HL-60/S4 treated with retinoic acid at 250 ng/mL for 4 days and 3 days (cell line): ENCODE measurements around the gene DENND1B.
"Not testable (repeated sequence)": the region's sequence is repeated elsewhere in the genome, so short reads cannot be mapped to it uniquely, and the experiment has no call there.

Source experiments
- in situ Hi-C: fragments of 300-500 bp; cut with MboI; formaldehyde crosslinking; loops from 2 replicates; pipeline ENCODE4 v1.7.0; 2022; ENCODE audit warnings: low sequenced_read_pairs

DENND1B gene

DNA sequence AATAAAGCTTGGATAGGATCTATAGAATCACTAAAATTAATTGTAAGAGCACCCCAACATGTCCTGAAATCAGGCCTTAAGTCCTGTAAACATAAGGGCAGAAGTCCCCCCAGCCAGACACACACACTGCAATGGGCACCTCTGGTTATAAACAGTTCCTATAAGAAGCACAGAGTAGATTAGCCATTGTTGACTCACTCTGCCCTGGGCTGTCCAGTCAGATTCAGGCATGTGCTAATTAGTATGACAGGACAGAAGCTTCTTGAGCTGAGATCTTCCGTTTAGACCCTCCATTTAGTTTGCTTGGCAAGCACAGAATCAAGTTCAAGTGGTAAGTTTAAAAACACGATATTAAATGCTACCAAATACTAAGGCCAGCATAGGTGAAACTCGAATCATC is 11.8 kb upstream of the DENND1B start:
- in situ Hi-C loops, result no loop called here

- in situ Hi-C loops, result no loop called here
Measured at GRCh38 chr1:197786280-197786679, 11.0 kb upstream of the DENND1B start.

DNA sequence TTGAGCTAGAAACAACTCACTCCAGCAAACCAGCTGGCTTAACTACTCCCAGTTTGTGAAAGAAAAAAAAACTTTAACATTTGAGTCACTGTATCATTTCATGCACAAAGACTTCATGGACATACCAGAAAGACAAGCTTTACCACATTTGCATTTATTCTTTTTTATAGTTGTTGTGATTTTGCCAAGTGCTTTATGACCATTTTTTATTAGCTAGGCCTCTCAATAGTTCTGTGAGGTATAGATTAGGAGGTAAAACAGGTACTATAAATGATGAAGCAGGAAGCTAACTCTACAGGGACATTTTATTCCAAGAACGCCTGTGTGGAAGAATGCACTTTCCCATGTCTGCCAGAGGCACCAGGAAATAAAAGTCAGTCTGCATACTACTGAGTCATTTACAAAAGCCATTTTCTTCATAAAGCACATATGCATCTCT is 8.2 kb upstream of the DENND1B start:
- in situ Hi-C loops, result no loop called here

- in situ Hi-C loops, result no loop called here
Measured at GRCh38 chr1:197782722-197783360, 7.6 kb upstream of the DENND1B start.

- in situ Hi-C loops, result no loop called here
Measured at GRCh38 chr1:197781968-197782721, 6.9 kb upstream of the DENND1B start.

GRCh38 chr1:197779921-197780320 is 4.6 kb upstream of the DENND1B start:
- in situ Hi-C loops, result no loop called here

- in situ Hi-C loops, result no loop called here
Measured at GRCh38 chr1:197778366-197778945, 3.2 kb upstream of the DENND1B start.

GRCh38 chr1:197776351-197777105 is 1.2 kb upstream of the DENND1B start:
- in situ Hi-C loops, result no loop called here

GRCh38 chr1:197774466-197775281 is 606 bp downstream of the DENND1B start:
- in situ Hi-C loops, result no loop called here

DNA sequence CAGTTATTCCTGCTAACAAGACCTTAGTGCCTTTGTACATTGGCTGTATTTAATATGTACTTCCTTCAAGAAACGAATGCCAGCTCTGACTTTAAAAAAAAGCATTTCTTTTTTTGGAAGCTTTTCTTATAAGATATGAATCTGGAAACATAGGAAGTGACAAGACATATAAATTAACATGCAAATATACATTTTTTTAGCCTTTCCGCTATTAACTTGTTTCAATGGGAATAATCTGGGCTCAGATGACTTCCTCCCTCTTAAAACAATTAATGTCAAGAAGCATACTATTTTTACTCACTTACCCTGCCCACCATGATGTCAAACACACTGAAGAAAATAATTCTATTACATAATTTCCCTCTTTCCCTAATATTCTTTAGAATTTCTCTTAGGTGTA is 1.4 kb downstream of the DENND1B start:
- in situ Hi-C loops, result no loop called here

- in situ Hi-C loops, result no loop called here
Measured at GRCh38 chr1:197771904-197772556, 3.2 kb downstream of the DENND1B start.

GRCh38 chr1:197771386-197771785 is 3.9 kb downstream of the DENND1B start:
- in situ Hi-C loops, result no loop called here

DNA sequence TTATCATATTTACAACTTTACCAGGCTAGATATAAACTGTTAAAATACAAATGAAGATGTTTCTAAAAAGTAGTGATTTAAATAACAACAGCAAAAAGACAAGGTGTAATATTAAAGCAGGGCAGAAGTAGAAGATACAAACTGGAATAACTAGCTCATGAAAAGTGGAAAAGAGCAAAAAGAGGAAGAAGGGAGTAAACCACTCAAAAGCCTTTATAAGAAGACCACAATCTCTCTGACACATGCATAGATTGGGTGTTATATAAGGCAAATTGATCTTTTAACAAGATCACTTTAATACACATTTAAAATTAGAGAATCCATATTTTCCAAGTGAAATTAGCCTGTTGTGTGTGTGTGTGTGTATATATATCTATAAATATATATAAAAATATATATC is 5.0 kb downstream of the DENND1B start:
- in situ Hi-C loops, result no loop called here

DNA sequence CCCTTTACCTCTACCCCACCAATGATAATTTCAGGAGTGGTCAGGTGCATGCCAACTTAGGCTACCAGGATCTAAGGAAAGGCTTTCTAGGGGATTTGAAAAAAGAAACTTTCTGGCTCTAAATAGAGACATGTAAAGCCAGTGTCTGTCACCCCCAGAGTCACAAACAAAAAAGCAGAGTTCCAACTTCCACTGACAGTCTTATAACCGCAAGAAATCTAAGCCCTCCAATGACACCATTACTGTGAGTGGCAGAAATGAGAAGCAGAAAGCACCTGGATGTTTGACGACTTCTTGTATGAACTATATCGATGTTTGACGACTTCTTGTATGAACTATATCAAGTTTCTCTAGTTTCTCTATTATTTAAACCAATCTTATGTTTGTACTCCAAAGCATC is 6.0 kb downstream of the DENND1B start:
- in situ Hi-C loops, result no loop called here

- in situ Hi-C loops, result no loop called here
Measured at GRCh38 chr1:197768014-197768805, 7.1 kb downstream of the DENND1B start.

DNA sequence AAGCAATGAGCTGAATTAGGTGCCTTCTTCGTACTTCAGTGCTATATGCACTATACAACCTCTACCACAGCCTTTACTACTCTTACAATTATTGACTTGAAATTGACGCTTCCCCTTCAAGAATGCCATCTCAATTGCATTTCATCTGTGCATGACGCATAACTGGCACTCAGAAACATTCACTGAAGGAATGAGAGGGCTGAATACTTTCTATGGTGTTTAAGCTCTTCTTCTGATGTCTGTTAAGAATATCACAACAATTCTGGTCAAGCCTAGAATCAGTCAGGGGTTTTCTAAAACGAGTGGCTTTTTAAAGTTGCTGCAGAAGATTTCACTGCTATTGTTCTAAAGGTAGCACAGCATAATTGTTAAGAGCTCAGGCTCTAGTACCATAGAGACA is 11.5 kb downstream of the DENND1B start:
- in situ Hi-C loops, result no loop called here

DNA sequence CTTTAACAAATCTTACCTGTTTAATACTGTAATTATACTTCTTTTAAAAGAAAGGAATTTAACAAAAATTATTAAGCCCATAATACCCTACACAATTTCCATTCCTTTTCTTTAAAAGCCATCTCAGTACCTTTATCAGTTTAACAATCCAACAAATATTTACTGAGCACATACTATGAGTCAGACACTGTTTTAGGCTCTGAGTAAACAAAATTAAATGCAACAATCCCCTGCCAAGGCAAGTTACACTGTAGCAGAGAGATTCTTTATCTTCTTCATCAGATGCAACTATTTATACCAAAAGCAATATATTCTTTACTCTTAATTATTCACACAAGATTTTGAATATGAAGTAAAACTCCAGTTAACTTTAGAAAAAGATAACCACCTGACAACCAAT is 12.0 kb downstream of the DENND1B start:
- in situ Hi-C loops, result no loop called here

DNA sequence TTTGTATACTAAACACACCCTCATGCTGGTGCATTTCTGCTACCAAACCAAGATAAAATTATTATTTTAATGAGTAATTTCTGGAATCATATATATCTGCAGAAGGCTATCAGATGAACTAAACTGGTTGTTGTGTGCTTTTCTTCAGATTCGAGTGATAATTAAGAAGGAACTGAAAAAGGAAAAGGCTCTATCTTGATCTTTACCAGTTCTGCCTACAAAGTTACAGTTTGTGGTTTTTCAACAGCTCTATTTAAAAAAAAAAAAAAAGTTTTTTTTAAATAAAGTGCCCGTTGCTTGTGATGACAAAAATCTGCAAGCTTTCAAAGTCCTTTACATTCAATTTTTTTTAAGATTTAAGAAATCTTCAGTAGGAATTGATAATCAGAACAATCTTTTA is 13.6 kb downstream of the DENND1B start:
- in situ Hi-C loops, result no loop called here

DNA sequence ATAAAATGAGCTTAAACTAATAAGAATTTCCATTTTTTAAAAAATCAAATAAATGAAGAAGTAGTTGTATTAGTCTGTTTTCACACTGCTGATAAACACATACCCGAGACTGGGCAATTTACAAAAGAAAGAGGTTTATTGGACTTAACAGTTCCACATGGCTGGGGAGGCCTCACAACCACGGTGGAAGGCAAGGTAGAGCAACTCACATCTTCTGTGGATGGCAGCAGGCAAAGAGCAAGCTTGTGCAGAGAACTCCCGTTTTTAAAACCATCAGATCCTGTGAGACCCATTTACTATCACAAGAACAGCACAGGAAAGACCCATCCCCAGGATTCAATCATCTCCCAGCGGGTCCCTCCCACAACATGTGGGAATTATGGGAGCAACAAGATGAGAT is 19.7 kb downstream of the DENND1B start:
- in situ Hi-C loops, result not testable (repeated sequence)
